ENCODE measurements around the gene KCNMB4.

- no peak for TF ChIP-seq CTCF (IDR thresholded peaks at IDR 0.05)
- no peak for TF ChIP-seq POLR2A (IDR thresholded peaks at IDR 0.05)
Measured at GRCh38 chr12:70379846-70380245, 13.8 kb downstream of the KCNMB4 start.
